NCI-H460 (cell line): ENCODE data around the gene TNFSF15. TPM values are rescaled to one million over a fixed set of nuclear protein-coding genes. Genes with fewer than 3 reads are reported as not detected.

Source experiments
- total RNA-seq: library from RNA; depleted of rRNA; stranded (reverse); fragments of >200 nt; shearing (Covaris generic); gene quantifications from 2 replicates; pipeline ENCODE4 v1.2.3, GENCODE V29; 2014; rRNA removed

The TNFSF15 gene
- total RNA-seq, 1 experiment from 2014 or later, result not detected

Other genes starting within 250 kb of the TNFSF15 start
- 157 and 164 TPM in 2 replicates for gene ATP6V1G1, start 218.3 kb downstream of the TNFSF15 start, total RNA-seq
- 23.3 and 25.6 TPM in 2 replicates for gene TMEM268, start 194.7 kb downstream of the TNFSF15 start, total RNA-seq
- gene TEX53, start 148.2 kb downstream of the TNFSF15 start, total RNA-seq, result not detected in 2 replicates
- not detected in 2 replicates for gene TEX48, start 123.8 kb downstream of the TNFSF15 start, total RNA-seq
- not detected in 2 replicates for gene TNFSF8, start 124.6 kb upstream of the TNFSF15 start, total RNA-seq